ENCODE results near the gene KBTBD3.
A peak's percentile ranks its signal among the peaks of the same experiment; 100 is the strongest.

The KBTBD3 gene

DNA sequence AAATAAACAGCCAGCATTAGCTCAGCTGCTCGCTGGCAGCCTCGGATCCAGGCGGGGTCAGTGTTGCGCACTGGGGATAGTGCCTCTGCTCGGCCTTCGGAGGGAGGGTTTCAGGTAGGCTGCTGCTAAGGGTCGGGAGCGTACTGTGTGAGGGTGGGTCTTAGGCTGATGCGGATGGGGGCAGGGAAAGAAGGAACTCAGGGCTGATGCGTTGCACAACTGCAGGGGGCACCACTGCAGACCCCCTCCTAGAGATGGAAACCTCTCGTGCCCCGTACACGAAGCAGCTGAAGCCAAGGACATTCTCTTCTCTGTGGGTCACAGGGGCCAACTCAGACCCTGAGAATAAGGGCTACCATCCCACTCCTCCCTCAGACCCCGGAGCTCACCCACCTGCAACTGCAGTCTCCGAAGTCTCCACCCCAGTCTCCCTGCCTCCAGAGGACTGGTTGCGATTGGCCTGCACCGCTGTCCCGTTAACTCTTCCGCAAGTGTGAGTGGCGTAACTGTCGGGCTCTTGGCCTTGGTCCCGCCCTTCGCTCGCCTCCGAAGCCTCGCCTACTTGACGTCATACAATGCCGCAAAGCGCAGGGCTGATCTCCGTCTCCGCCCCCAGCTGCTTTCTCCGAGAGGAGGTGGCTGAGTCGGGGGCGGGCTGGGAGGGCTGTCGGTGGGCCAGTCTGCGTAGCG lies at the start of gene KBTBD3:
Gene KBTBD3 (minus strand): TSS at position 429 of the 690 bp plus-strand sequence. CDS start 18,250 bp downstream, outside the sequence.
- DNase-seq, result peak; percentile 84 to 98

DNA sequence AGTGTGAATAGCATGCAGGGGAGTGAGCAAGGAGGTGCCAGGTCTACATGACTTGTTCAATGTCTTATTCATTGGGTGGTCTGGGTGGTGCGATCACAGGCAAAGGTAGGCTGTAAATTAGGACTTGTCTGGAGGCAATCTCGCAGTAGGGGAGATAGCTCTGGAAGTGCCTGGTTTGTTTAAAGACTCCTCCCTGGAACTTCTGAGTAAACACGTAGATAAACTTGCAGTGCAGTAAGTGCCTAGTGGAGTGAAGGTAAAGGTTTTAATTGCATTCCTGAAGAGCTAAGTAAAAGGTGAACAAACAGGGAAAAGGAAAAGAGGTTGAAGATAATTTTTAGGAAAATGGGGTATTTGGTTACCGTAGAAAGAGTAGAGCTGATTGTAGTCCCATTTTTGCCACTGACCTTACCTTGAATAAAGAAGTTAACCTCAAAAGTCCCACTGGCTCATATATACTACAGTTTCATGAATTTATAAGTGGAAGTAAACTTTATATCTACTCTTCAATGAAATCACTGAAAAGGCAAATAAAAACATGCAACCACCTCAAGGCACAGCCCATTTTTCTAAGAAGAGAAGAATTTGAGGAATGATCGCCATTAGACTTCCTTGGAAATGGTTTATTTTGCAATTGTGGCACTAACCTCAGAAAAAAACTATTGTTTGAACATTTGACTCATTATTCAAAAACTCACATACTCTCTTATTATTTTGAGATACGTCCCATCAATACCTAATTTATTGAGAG lies 44.6 kb upstream of the KBTBD3 start:
- DNase-seq, result no peak

DNA sequence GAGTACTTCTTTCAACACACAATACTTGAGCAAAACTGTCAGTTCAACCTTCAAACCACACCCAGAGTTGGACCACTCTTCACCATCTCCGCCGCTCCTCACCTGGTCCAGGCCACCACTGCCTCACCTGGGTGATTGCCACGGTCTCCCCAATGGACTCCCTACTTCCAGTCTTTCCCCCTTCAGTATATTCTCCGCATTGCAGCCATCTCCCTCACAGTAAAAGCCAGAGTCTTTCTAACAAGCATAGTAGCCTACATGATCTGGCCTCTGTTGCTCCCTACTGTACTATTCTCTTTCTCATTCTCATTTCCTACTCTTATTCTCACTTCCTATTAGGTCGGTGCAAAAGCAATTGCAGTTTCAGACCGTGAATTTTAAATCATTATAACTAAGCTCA lies 28.8 kb upstream of the KBTBD3 start:
- DNase-seq, result no peak

- DNase-seq, result no peak
Measured at GRCh38 chr11:106101819-106102218, 24.7 kb upstream of the KBTBD3 start.

- no peak for DNase-seq
Measured at GRCh38 chr11:106101370-106101769, 24.2 kb upstream of the KBTBD3 start.

GRCh38 chr11:106098893-106099553 lies 21.9 kb upstream of the KBTBD3 start:
- DNase-seq, result no peak

DNA sequence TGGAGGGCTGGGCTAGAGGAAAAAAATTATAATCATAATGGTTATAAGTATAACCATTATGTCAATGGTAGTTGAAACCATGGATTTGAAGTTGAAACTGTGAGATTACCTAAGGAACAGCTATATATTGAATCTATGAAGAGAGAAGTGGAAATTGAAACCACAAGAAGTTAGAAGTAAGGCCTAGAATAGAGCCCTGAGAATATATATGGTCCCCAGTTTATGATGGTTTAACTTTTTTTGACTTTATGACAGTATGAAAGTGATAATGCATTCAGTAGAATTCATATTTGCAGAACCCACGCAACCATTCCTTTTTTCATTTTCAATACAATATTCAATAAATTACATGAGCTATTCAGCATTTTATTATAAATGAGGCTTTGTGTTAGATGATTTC lies 15.3 kb upstream of the KBTBD3 start:
- no peak for DNase-seq

DNA sequence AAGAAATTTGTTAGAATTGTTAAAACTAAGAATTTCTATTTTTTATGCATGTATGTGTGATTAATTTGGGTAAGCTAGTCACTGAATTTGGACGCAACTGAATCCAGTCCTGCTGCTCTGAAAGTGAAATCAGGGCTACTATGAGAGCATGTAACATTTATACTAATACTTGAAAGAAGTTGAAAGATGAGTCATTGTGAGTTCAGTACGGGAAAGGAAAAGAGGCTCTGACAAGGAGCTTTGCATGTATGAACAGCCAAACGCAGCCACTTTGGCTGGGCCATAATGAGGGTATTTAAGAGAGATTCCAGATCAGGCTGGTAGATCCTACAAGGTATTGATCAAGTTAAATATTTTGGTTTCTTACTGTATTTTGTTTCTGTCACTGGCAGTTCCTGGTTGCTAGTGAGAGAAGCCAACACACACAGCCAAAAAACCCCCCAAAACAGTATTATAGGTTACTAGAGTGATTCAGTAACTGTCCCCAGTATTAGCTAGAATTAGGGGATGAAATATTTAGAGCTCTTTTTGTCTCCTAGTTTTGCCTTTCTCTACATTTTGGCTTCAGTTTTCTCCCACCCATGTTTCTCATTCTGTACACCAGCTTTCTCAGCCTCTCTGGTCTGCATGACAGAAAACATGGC lies 14.5 kb upstream of the KBTBD3 start:
- no peak for DNase-seq

- no peak for DNase-seq
Measured at GRCh38 chr11:106088896-106089295, 11.7 kb upstream of the KBTBD3 start.

- peak in 1 of 2 donors; percentile 48 for DNase-seq
Measured at GRCh38 chr11:106087815-106088435, 10.8 kb upstream of the KBTBD3 start.

- DNase-seq, result no peak
Measured at GRCh38 chr11:106086850-106087249, 9.7 kb upstream of the KBTBD3 start.

GRCh38 chr11:106086135-106086534 lies 9.0 kb upstream of the KBTBD3 start:
- DNase-seq, result no peak

- DNase-seq, result no peak
Measured at GRCh38 chr11:106082096-106082495, 4.9 kb upstream of the KBTBD3 start.

- peak in 1 of 2 donors; percentile 59 for DNase-seq
Measured at GRCh38 chr11:106077609-106078455, 685 bp upstream of the KBTBD3 start, which contains the start of gene AASDHPPT. Gene AASDHPPT, plus strand, starts transcription at chr11:106077662. Its CDS starts 49 bp downstream, at chr11:106077711.

DNA sequence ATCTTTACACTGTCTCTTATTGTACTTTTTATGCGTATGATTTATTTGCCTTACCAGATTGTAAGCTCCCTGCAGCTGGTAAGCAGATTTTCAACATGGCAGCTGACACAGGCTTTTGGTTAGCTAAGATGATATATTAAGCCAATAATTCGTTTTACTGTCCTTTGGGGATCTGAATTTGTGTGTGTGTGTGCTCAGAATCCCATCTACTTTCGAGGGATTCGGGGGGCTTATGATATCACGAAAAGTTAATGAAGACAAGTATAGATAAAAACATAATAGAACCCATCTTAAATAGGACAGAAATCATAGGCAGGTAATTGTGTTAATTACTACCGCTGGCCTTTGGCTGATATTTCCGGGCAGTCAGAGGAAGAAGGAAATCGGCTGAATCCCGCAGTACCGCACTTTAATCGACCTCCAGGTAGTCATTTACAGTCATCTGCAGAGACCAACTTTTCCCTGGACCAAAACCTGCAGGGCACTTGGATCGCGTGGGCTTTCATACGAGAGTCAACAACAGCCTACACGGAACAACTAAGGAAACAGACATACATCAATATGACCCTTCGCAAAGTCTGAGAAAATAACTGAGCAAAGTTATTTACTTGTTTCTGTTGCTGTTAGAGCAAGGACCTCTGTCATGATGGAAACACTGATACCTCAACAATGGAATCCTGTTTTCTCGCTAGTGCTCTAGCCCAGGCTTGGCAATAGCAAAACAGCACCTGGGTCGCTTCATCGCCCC lies 802 bp downstream of the KBTBD3 start:
- DNase-seq, result no peak

DNA sequence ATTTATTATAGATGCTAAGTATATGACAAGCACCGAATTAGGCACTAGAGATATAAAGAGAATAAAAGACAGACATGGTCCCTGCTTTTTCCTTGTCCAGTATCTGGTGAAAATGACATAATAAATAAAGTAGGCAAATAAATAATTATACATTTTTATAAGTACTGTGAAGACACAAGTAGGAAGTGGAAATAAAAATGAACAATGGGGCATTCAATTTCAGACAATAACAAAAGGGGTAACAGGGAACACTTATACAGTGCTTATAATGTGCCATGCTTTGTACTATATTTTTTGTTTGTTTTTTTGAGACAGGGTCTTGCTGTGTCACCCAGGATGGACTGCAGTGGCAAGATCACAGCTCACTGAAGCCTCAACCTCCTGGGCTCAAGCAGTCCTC lies 4.3 kb downstream of the KBTBD3 start:
- no peak for DNase-seq

DNA sequence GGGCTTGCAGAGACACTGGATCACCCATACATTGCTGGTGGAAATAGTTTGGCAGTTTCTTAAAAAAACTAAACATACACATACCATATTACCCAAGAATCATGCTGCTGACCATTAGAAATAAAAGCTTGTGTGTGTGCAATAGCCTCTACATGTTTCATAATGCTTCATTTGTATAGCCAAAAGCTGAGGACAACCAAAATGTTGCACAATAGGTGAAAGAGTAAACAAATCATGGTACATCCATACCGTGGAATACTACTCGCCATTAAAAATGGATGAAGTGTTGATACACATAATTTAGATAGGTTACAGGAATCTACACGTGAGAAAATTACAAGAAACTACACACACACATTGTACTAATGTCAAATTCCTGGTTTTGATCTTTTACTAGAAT lies 6.5 kb downstream of the KBTBD3 start:
- DNase-seq, result no peak

DNA sequence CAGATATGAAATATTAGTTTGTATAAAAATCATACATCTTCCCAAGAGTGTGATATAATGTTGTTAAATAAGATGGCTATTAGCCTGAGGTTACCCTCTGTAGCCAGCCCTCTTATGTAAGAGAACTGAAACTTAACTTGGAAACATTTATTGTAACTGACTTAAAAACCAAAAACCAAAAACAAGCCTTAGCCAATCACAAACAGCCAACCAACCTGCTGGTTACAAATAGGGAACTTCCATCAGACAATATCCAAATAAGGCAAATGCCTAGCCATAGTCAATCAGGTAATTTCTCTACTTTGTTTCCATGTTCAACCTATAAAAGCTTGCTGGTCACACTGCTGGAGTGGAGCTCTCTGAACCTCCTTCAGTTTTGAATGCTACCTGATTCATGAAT lies 14.1 kb downstream of the KBTBD3 start:
- DNase-seq, result no peak

DNA sequence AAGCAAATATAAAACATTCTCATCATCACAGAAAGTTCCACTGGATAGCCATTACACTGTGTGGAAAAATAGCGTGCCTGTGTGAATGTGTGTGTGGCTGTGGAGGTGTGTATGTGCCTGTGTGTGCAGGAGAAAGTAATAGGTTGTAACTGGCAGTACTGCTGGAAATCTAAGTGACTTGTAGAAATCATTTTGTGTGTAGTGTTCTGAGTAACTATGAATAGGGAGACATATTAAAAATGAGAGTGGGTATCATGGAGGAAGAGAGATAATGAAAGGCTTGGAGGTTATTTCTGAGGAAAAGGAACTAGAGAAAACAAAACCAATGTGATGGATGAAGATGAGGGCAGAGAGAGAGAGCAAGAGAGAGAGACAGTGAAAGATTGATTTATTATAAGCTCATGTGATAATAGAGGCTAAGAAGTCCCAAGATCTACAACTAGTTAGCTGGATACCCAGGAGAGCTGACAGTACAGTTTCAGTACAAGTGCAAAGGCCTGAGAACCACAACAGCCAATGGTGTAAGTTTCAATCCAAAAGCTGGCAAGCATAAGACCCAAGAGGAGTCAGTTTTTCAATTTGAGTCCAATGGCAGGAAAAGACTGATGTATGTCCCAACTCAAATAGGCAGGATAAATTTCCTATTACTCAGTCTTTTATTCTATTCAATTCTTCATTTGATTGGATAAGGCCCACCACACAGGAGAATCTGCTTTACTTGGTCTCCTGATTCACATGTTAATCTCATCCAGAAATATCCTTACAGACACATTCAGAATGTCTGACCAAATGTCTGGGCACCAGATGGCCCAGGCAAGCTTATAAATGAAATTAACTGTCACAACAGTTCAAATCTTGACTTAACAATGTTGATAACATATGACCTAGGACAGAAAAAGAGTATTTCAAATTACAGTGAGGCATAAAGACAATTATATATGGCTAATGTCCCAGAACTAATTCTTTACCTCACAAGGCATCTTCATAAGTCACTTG lies 14.9 kb downstream of the KBTBD3 start:
- no peak for DNase-seq
